IMR-90 (cell line): ENCODE measurements around the gene TTLL11. TPM values are rescaled to one million over a fixed set of nuclear protein-coding genes. Genes with fewer than 3 reads are reported as not detected.

ENCODE experiments used
- ATAC-seq: fragments of 200-7000 bp; cut with Tn5 transposase; 2 replicates; pipeline ENCODE4 v1.9.1; 2020; ENCODE audit warnings: low read depth, mild to moderate bottlenecking, moderate library complexity
- BruUV-seq: library from RNA; stranded (reverse); fragments of 400-500 nt; replicated peaks from 2 replicates; lab custom pipeline; 2021; lab: Mats Ljungman, UMichigan
- CTCF ChIA-PET: fragments of 300-600 bp; formaldehyde crosslinking; extraction: SDS; loops from one replicate; lab custom pipeline; 2021; ENCODE audit warnings: antibody characterized with exemption; lab: Yijun Ruan, JAX
- POLR2A ChIA-PET: fragments of 300-600 bp; sonication (Branson Sonifier 250); formaldehyde crosslinking; loops from one replicate; lab custom pipeline; 2022; ENCODE audit warnings: antibody characterized with exemption; ENCODE audit not compliant: unreplicated experiment; lab: Charles Lee
- DNase-seq: peaks from one replicate; pipeline ENCODE4 v3.0.0; 2013
- H2AFZ ChIP-seq: replicated peaks from 2 replicates; pipeline ENCODE3; 2013; ENCODE audit warnings: low read length, mild to moderate bottlenecking; ENCODE audit not compliant: poor library complexity
- H2AK5ac ChIP-seq: 2 replicates; pipeline ENCODE4 v1.6.1; 2013; ENCODE audit warnings: low read depth, low read length, inconsistent platforms
- H2AK9ac ChIP-seq: replicated peaks from 2 replicates; pipeline ENCODE3; 2013; ENCODE audit warnings: mild to moderate bottlenecking, low read depth, low read length, moderate library complexity; ENCODE audit not compliant: poor library complexity
- H2BK120ac ChIP-seq: 2 replicates; pipeline ENCODE4 v1.6.1; 2013; ENCODE audit warnings: low read depth, low read length, inconsistent platforms
- H2BK15ac ChIP-seq: 3 replicates; pipeline ENCODE4 v1.6.1; 2013; ENCODE audit warnings: low read depth, low read length, inconsistent platforms
- H2BK20ac ChIP-seq: 2 replicates; pipeline ENCODE4 v1.6.1; 2013; ENCODE audit warnings: low read depth, mild to moderate bottlenecking, inconsistent platforms, low read length, moderate library complexity
- H2BK5ac ChIP-seq: 2 replicates; pipeline ENCODE4 v1.6.1; 2013; ENCODE audit warnings: mild to moderate bottlenecking, low read depth, low read length, inconsistent platforms; ENCODE audit not compliant: poor library complexity, severe bottlenecking
- H3K14ac ChIP-seq: replicated peaks from 2 replicates; pipeline ENCODE4 v1.6.1; 2013; ENCODE audit warnings: low read depth, low read length, inconsistent platforms
- H3K18ac ChIP-seq: 2 replicates; pipeline ENCODE4 v1.6.1; 2013; ENCODE audit warnings: low read depth, low read length, control low read depth
- H3K23ac ChIP-seq: 2 replicates; pipeline ENCODE4 v1.6.1; 2013; ENCODE audit warnings: low read depth, low read length, inconsistent platforms
- H3K27ac ChIP-seq: 2 replicates; pipeline ENCODE4 v1.5.1; 2013; ENCODE audit warnings: mild to moderate bottlenecking, control low read depth, low read length; ENCODE audit not compliant: insufficient read depth
- H3K27me3 ChIP-seq: 2 replicates; pipeline ENCODE4 v1.6.1; 2013; ENCODE audit warnings: low read length; ENCODE audit not compliant: control insufficient read depth, insufficient read depth
- H3K36me3 ChIP-seq: 2 replicates; pipeline ENCODE4 v1.6.1; 2013; ENCODE audit warnings: low read length, mixed read lengths; ENCODE audit not compliant: control insufficient read depth, insufficient read depth
- H3K4ac ChIP-seq: 2 replicates; pipeline ENCODE4 v1.6.1; 2013; ENCODE audit warnings: low read depth, low read length, inconsistent platforms
- H3K4me1 ChIP-seq: 2 replicates; pipeline ENCODE4 v1.6.1; 2013; ENCODE audit warnings: low read length, mixed read lengths; ENCODE audit not compliant: control insufficient read depth, insufficient read depth
- H3K4me2 ChIP-seq: 2 replicates; pipeline ENCODE4 v1.6.1; 2013; ENCODE audit warnings: low read depth, mild to moderate bottlenecking, control low read depth, low read length, moderate library complexity
- H3K4me3 ChIP-seq: 2 replicates; pipeline ENCODE4 v1.5.1; 2013; ENCODE audit warnings: low read depth, mild to moderate bottlenecking, control low read depth, low read length, moderate library complexity; ENCODE audit not compliant: insufficient read depth
- H3K56ac ChIP-seq: 2 replicates; pipeline ENCODE4 v1.6.1; 2013; ENCODE audit warnings: low read length, inconsistent platforms; ENCODE audit not compliant: insufficient read depth; ENCODE audit errors: extremely low read depth
- H3K79me1 ChIP-seq, 2 experiments: 2 replicates each; pipeline ENCODE4 v1.6.1; 2013; ENCODE audit warnings: low read length in 2 of 2, inconsistent platforms in 1 of 2, low read depth in 1 of 2
- H3K9ac ChIP-seq: 2 replicates; pipeline ENCODE4 v1.6.1; 2013; ENCODE audit warnings: low read depth, low read length, control low read depth
- H3K9me1 ChIP-seq: 2 replicates; pipeline ENCODE4 v1.6.1; 2013; ENCODE audit warnings: low read length, inconsistent platforms; ENCODE audit not compliant: insufficient read depth
- H3K9me3 ChIP-seq: 2 replicates; pipeline ENCODE4 v1.6.1; 2013; ENCODE audit warnings: low read length; ENCODE audit not compliant: control insufficient read depth, insufficient read depth
- H4K20me1 ChIP-seq: 2 replicates; pipeline ENCODE4 v1.6.1; 2013; ENCODE audit warnings: low read length, inconsistent platforms; ENCODE audit not compliant: insufficient read depth
- H4K5ac ChIP-seq: 2 replicates; pipeline ENCODE4 v1.6.1; 2013; ENCODE audit warnings: mild to moderate bottlenecking, low read depth, low read length, control low read depth
- H4K8ac ChIP-seq, 2 experiments: 2 replicates each; pipeline ENCODE4 v1.6.1; 2013; ENCODE audit warnings: low read depth in 2 of 2, low read length in 2 of 2, control low read depth in 1 of 2, inconsistent platforms in 1 of 2
- H4K91ac ChIP-seq: 2 replicates; pipeline ENCODE4 v1.6.1; 2013; ENCODE audit warnings: low read depth, low read length, inconsistent platforms; ENCODE audit not compliant: insufficient read depth
- CHD1 ChIP-seq: IDR thresholded peaks from 2 replicates; pipeline ENCODE4 v1.6.1; 2012; ENCODE audit warnings: low read depth, low read length, improper control_type of control experiment
- ELK1 ChIP-seq: fragments of 150-350 bp; IDR thresholded peaks from 2 replicates; pipeline ENCODE4 v1.6.1; 2016; ENCODE audit warnings: low read depth, mild to moderate bottlenecking, low read length, moderate library complexity, borderline replicate concordance
- FOS ChIP-seq: fragments of 150-350 bp; IDR thresholded peaks from 2 replicates; pipeline ENCODE4 v1.6.1; 2016; ENCODE audit warnings: low read depth, low read length
- MAFK ChIP-seq: IDR thresholded peaks from 2 replicates; pipeline ENCODE4 v1.6.1; 2012; ENCODE audit warnings: low read depth, low read length, improper control_type of control experiment
- RAD21 ChIP-seq: IDR thresholded peaks from 2 replicates; pipeline ENCODE4 v1.6.1; 2012; ENCODE audit warnings: low read length, improper control_type of control experiment
- RCOR1 ChIP-seq: IDR thresholded peaks from 2 replicates; pipeline ENCODE4 v1.6.1; 2012; ENCODE audit warnings: mild to moderate bottlenecking, low read length, improper control_type of control experiment; ENCODE audit not compliant: insufficient replicate concordance
- RFX5 ChIP-seq: IDR thresholded peaks from 2 replicates; pipeline ENCODE4 v1.8.0; 2012; ENCODE audit warnings: low read depth, mild to moderate bottlenecking, low read length, moderate library complexity
- SMC3 ChIP-seq: fragments of 150-350 bp; IDR thresholded peaks from 2 replicates; pipeline ENCODE4 v1.6.1; 2016; ENCODE audit warnings: low read depth, mild to moderate bottlenecking, antibody characterized with exemption, low read length, moderate library complexity
- WGBS, 2 experiments: methylation state at CpG; one replicate each; pipeline versions ENCODE4 v1.1.5 to v1.1.7; 2013; ENCODE audit warnings: missing lambda C conversion rate in 2 of 2; ENCODE audit not compliant: insufficient read length in 1 of 2; ENCODE audit errors: extremely low coverage in 2 of 2; 5-methylcytosine and 5-hydroxymethylcytosine counted together
- dilution Hi-C: fragments of 300-500 bp; cut with HindIII; formaldehyde crosslinking; loops from one replicate; pipeline ENCODE4 v1.14.3; 2018; ENCODE audit warnings: low sequenced_read_pairs; ENCODE audit not compliant: unreplicated experiment
- in situ Hi-C: fragments of 300-500 bp; cut with MboI; formaldehyde crosslinking; loops from 3 replicates; pipeline ENCODE4 v1.14.3; 2019; ENCODE audit warnings: low sequenced_read_pairs, inconsistent platforms, mixed read lengths
- intact Hi-C: fragments of 100-400 bp; cut with micrococcal nuclease; formaldehyde crosslinking; loops from 2 replicates; pipeline ENCODE4 v1.10.0; 2022
- polyA plus RNA-seq, 3 experiments: library from polyadenylated mRNA; depleted of rRNA; stranded (reverse); fragments of >200 nt; gene quantifications; 2 replicates each; pipeline ENCODE4 v1.2.3, GENCODE V29; 2012; ENCODE audit warnings: low replicate concordance in 1 of 3
- total RNA-seq: library from RNA; depleted of rRNA; stranded (reverse); fragments of >200 nt; gene quantifications from 2 replicates; pipeline ENCODE4 v1.2.3, GENCODE V29; 2012
- TF ChIP-seq, protein P1 (sequence below): conservative IDR thresholded peaks from 2 replicates; pipeline ENCODE4 v1.5.1; 2012; ENCODE audit warnings: mild to moderate bottlenecking, low read depth, low read length, improper control_type of control experiment

The TTLL11 gene
- total and polyA plus RNA-seq, 2 of the 4 experiments (the other 2 are of a cell fraction): 2.0 to 4.6 TPM

DNA sequence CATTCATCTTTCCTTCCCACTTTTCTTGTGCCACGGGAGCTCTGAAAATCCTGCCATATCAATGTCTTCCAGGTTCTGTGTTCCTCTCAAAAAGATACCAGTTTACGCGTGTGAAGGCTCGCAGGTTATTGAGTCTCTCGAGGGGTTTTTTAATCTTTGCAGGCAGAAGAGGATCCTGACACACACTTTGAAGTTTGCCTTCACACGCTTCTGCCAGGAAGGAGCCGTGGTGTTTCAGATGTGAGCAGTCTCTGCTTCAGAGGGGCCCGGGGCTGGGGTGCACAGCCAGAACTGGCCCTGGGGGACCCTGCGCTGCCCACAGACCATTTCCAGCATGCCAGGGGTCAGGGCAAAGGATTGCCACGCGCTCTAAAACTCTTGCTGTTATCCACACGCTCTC lies 167.2 kb downstream of the TTLL11 start:
- ATAC-seq: no peak
- peaks cover 2% of the 10 kb centered on the region; the same call in 1 of the 2 replicates for H3K4me1 ChIP-seq
- in situ Hi-C loops: no loop called here
- no peak overlapping the region for H3K23ac ChIP-seq
- no peaks in the 10 kb centered on the region for H3K27me3 ChIP-seq
- no peak overlapping the region for H2AFZ ChIP-seq
- no peak overlapping the region for H2BK120ac ChIP-seq
- BruUV-seq: no TSS peak
- no peak overlapping the region for H3K18ac ChIP-seq
- H2BK5ac ChIP-seq: no peak overlapping the region
- no peak overlapping the region for H2BK20ac ChIP-seq
- H2BK15ac ChIP-seq: no peak overlapping the region; the same call in 2 of the 3 replicates
- no peaks in the 10 kb centered on the region for H3K36me3 ChIP-seq
- ChIA-PET POLR2A (no interaction called here), CTCF (no interaction called here)
- H3K4me2 ChIP-seq: no peak overlapping the region
- no peak overlapping the region for H4K8ac ChIP-seq
- H3K9ac ChIP-seq: no peak overlapping the region
- 0 out of 2 replicates have a peak, but pooled peaks cover 1% of the 10 kb centered on the region for H3K9me1 ChIP-seq
- H3K56ac ChIP-seq: no peak overlapping the region
- no peak for TF ChIP-seq ELK1
- no peak for TF ChIP-seq RCOR1
- TF ChIP-seq, protein P1, sequence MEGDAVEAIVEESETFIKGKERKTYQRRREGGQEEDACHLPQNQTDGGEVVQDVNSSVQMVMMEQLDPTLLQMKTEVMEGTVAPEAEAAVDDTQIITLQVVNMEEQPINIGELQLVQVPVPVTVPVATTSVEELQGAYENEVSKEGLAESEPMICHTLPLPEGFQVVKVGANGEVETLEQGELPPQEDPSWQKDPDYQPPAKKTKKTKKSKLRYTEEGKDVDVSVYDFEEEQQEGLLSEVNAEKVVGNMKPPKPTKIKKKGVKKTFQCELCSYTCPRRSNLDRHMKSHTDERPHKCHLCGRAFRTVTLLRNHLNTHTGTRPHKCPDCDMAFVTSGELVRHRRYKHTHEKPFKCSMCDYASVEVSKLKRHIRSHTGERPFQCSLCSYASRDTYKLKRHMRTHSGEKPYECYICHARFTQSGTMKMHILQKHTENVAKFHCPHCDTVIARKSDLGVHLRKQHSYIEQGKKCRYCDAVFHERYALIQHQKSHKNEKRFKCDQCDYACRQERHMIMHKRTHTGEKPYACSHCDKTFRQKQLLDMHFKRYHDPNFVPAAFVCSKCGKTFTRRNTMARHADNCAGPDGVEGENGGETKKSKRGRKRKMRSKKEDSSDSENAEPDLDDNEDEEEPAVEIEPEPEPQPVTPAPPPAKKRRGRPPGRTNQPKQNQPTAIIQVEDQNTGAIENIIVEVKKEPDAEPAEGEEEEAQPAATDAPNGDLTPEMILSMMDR: no peak
- no peak for TF ChIP-seq RAD21
- no peak for TF ChIP-seq FOS
- no peak for TF ChIP-seq MAFK
- TF ChIP-seq RFX5: no peak
- TF ChIP-seq CHD1: no peak
- TF ChIP-seq SMC3: no peak
- intact Hi-C loops: no loop called here
- no peaks in the 10 kb centered on the region for H3K9me3 ChIP-seq
- H3K4ac ChIP-seq: no peak overlapping the region
- DNase-seq: no peak
- 92% methylated on average over 8 of the region's 12 CpGs; no CpG with 5 or more reads in 1 of the 2 experiments for WGBS, 2 experiments
- no peak overlapping the region for H3K27ac ChIP-seq
- no peak overlapping the region for H2AK5ac ChIP-seq
- H3K14ac ChIP-seq: no peak overlapping the region; the same call in 1 of the 2 replicates
- no peak overlapping the region for H2AK9ac ChIP-seq
- H4K91ac ChIP-seq: no peak overlapping the region; the same call in 1 of the 2 replicates
- no peak overlapping the region for H4K5ac ChIP-seq
- no peaks in the 10 kb centered on the region for H4K20me1 ChIP-seq
- dilution Hi-C loops: no loop called here
- H3K4me3 ChIP-seq: no peak overlapping the region
- no peaks in the 10 kb centered on the region; a peak in 1 of 4 replicates for H3K79me1 ChIP-seq
